ENCODE data around the gene CPN2.
A peak's percentile ranks its signal among the peaks of the same experiment; 100 is the strongest.

CPN2 gene

DNA sequence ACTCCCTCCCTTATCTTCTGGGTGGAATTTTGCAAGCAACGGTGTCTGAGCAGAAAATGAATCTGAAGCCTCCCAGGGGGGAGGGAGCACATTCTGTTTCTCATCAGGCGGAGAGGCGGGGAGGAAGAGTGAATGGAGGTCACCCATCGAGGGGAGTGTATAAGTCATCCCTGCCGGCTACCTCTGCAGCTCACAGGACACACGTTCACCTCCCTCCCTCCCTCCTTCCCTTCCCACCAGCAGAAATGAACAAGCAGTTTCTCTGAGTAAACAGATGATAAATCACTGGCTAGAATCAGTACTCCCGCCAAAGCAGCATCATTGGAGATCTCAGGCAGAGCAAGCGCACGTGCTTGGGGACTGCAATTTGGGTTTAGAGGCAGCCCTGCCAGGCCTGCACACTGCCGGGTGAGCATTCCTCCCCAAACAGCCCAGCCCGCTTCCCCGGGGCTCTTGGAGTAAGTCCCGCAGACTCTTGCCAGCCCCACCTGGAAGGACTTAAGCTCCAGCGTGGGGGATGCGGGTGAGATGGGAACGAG lies 38.3 kb downstream of the CPN2 start:
- TF ChIP-seq GATA3 (IDR thresholded peaks at IDR 0.05; ENCODE audit: low read depth, low read length) (no peak), GATA2 (IDR thresholded peaks at IDR 0.05; ENCODE audit: low read depth, low read length) (no peak; the same call in 1 of the 2 replicates)

DNA sequence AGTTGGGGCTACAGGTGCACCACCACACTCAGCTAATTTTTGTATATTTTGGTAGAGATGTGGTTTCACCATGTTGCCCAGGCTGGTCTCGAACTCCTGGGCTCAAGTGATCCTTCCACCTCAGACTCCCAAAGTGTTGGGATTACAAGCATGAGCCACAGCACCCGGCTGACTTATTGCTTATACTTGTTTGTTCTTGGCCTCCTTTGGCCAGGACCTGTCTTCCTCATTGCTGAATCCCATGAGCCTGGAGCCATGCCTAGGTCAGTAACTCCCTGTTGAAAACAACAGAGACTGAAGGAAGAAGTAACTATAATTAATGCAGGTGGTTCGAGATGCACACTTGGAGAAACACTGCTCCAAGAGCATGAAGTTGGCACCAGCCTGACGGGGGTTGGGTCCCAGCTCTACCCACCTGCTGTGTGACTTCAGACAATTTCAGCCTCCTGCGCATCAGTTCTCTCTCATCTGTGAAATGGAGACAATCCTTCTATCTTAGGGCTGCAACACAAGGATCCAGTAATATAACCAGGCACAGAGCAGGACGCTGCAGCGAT lies 38.9 kb downstream of the CPN2 start:
- no peak for TF ChIP-seq GATA3 (IDR thresholded peaks at IDR 0.05; ENCODE audit: low read depth, low read length)
- TF ChIP-seq GATA2 (IDR thresholded peaks at IDR 0.05; ENCODE audit: low read depth, low read length), result peak; percentile 27; the same call in 1 of the 2 replicates

DNA sequence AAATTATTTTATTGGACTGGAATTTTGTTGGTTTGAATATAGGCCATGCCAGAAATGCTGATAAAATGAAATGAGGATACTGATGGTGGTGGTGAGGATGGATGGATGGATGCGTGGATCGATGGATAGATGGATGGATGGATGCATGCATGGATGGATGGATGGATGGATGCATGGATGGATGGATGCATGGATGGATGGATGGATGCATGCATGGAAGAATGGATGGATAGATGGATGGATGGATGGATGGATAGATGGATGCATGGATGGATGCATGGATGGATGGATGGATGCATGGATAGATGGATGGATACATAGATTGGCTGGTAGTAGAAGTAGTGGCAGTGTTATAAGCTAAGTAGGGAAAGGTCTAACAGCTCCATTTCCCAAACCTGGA lies 40.1 kb downstream of the CPN2 start:
- TF ChIP-seq GATA2 (IDR thresholded peaks at IDR 0.05; ENCODE audit: low read depth, low read length) (no peak), GATA3 (IDR thresholded peaks at IDR 0.05; ENCODE audit: low read depth, low read length) (no peak)

DNA sequence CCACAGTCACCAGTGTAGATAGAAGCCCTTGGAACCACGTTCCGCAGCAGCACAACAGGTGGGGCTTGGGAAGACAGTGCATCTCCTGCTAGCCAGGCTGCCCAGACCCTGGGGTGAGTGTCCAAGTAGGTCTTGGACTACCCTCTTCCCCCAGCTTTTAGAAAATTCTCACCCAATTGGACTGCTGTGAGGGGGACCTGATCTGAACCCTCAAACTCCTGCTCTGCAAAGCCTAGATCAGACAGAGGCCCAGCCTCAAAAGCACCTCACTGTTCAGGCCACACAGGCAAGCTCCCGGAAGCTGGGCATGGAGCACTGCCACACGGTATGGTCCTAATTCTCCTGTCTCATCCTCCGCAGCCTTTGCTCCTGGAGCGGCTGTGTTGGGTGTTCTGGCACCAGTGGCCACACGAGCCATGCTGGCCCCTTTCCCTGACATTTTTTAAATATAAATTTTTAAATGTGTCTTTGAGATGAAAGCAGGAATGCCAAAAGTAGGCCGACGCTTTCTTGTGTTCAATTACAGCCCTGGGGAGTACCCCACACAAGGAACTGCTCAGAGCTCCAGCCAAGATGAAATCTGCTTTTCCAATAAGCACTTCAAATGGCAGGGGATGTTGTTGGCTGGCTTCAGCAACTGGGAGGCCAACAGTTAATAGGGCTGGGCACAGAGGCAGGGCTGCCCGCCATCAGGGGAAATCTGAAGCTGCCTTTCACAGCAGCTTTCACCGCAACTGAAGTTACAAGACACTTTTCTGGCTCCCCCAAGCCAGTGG lies 40.9 kb downstream of the CPN2 start:
- TF ChIP-seq GATA2 (IDR thresholded peaks at IDR 0.05; ENCODE audit: low read depth, low read length) (no peak), GATA3 (IDR thresholded peaks at IDR 0.05; ENCODE audit: low read depth, low read length) (no peak)

DNA sequence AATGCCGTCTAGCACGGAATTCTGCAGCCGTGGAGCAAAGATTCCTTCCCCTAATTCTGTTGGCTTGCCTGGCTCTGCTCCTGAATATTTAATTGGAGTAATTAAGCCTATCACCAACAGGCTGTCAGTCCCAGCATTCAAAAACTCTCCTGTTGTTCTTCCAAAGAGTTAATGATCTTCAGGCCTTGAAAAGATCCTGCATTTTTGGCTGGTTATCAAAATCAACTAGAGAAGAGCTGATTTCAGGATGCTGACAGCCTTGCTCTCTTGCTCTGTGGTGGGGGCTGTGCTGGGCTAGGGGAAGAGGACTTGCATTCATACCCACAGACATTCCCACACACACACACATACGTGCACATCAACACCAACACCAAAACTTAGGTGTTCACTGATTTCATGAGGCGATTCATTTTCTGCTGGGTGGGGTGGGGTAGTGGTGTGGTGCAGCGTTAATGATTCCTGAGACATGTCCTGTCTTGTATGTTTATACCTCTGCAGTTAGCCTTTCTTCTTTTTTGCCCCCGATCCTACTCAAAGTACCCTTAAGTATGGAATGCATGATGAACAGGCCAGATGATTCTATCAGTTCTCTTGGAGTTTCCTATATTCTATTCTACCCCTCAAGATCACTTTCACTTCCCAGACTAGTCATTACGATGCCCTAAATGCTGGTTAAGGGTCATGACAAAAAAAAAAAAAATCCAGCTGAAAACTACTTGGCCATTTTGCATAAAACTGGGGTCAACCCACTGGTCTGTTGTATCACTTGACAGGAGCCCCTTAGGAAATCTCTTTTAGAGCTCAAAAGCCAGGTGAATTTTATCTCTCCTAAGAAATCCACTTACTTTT lies 42.3 kb downstream of the CPN2 start:
- TF ChIP-seq GATA3 (IDR thresholded peaks at IDR 0.05; ENCODE audit: low read depth, low read length) (no peak), GATA2 (IDR thresholded peaks at IDR 0.05; ENCODE audit: low read depth, low read length) (no peak)

DNA sequence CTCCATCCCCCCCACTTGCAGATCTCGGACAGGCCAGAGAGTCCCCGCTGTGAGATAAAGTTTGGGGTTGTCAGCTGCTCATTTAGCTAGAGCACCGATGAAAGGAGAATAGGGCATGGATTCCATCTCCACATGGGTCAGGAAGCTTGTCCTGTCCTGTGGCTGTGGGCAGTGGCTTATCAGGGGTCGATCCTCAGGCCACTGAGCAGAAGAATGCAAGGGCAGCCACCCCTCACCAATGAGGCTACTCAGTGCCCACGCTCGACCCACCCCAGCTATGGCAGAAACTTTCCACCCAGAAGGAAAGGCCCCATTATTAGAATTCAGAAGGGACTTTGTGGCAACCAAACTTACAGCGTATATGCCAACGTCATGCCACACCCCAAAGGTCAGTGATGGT lies 43.3 kb downstream of the CPN2 start:
- TF ChIP-seq GATA3 (IDR thresholded peaks at IDR 0.05; ENCODE audit: low read depth, low read length), result no peak
- TF ChIP-seq GATA2 (IDR thresholded peaks at IDR 0.05; ENCODE audit: low read depth, low read length), result no peak

DNA sequence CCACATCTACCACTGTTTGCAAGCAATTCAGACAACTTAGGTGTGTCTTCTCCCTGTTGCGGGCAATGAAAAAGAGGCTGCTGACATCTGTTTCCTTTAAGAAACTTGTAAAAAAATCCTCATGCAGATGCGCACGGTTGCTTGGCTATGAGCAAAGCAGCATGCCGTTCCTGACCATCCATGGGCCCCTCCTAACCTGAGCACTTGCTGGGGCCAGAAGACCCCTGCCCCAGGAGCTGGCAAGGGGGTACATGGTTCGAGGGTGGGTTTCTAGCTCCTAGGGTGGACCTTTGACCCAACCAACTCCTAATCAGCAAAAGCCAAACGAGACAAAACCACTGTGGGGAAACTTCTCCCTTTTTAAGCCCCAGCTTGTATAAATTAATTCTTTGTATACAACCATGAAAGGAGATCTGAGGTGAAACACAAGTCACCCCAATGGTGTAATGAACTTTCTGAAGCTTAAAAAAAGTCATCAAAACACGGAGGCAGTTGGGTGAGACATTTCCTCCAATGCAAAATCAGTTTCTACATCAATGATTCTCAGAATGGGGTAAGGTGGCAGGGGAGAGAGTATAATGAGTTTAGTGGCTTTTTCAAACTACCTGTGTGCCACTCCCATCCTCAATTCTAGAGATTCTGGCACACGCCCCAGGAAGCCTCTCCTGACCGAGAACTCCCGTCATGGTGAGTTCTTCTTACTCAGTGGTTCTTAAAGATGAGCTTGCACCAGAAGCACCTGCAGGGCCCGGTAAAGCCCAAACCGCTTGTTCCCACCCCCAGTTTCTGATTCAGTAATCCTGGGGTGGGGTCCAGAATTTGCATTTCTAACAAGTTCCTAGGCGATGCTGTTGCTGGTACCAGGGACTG lies 44.1 kb downstream of the CPN2 start:
- TF ChIP-seq GATA3 (IDR thresholded peaks at IDR 0.05; ENCODE audit: low read depth, low read length), result no peak
- no peak for TF ChIP-seq GATA2 (IDR thresholded peaks at IDR 0.05; ENCODE audit: low read depth, low read length)

DNA sequence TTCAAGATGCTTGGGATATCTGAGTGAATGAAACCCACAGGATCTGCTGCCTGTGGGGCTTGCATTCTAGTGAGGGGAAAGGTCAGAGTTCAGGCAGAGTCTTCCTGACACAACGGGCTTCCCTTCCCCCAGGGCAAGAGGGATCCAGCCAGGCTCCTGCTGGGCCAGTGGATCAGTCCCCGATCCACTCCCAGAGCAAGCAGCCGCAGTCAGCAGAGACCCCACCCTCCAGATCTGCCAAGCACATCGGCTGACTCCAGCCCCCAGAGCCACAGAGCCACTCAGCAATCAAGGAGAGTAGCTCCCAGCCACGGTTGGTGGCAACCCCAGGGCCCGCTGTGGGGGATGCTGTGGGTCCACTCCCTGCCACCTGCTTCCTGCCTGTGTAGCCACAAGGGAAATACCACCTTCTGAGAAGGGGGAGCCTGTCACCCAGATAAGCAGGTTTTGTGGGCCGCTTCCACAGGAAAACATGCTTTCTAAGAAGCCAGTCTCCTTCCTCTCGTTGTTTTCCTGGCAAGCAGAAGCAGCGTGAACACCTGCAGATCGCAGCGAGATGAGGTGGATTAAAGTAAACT lies 44.9 kb downstream of the CPN2 start:
- no peak for TF ChIP-seq GATA2 (IDR thresholded peaks at IDR 0.05; ENCODE audit: low read depth, low read length)
- no peak for TF ChIP-seq GATA3 (IDR thresholded peaks at IDR 0.05; ENCODE audit: low read depth, low read length)

DNA sequence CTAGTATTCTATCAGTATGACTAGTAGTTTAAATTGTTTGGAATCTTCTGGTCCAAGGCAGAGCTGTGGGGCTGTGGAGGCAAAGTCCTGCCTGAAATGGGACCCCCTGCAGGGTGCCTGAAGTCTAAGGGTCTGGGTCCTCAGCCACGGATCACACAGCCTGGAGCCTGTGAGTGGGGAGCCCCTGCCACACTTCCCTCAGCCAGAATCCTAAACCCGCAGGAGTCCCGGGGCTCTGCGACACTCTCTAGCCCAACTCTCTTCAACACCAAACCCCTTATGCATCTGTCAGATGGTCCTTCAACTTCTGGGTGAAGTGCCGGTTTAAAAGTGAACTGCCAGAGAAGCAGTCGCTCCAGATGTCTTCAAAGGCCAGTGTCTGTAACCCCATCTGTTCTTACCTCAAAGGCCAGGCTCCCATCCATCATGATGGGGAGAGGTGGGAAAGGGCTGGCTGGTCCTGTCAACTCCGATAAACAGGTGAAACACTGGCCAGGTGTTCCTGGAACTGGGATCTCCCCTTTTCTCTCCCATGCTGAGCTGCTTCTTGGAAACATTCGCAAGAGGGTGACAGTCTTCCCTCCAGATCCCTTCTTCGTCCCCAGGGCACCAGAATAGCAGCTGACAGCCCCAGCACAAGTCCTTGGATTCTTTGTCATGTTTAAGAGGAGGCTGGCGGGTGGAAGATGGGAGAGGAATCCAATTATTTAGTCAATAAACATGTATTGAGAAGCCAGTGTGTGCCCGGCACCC lies 45.6 kb downstream of the CPN2 start:
- no peak for TF ChIP-seq GATA2 (IDR thresholded peaks at IDR 0.05; ENCODE audit: low read depth, low read length)

DNA sequence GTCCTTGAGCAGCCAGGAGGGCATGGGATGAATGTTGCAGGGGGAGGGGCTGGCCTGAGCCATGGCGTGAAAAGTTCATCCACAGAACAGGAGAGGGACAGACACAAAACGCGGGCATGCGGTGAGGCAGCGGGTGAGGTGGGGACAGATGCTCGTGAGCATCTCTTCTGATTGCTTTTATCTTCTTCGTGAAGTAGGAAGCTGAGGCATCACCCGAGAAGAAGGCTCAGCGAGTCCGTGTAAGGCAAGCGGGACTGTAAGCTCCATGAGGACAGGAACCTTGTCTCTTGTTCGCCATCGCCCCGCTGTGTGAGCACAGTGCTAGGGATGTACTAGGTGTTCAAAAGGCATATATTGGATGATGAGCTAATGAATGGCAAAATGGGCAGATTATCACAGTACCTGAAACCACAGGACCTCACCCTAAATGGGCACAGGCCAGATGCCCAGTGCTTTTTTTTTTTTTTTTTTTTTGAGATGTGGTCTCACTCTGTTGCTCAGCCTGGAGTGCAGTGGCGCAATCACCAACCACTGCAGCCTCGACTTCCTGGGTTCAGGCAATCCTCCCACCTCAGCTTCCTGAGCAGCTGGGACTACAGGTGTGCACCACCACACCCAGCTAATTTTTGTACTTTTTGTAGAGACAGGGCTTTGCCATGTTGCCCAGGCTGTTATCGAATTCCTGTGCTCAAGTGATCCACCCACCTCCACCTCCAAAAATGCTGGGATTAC lies 46.8 kb downstream of the CPN2 start:
- TF ChIP-seq GATA3 (IDR thresholded peaks at IDR 0.05; ENCODE audit: low read depth, low read length) (no peak), GATA2 (IDR thresholded peaks at IDR 0.05; ENCODE audit: low read depth, low read length) (no peak)

DNA sequence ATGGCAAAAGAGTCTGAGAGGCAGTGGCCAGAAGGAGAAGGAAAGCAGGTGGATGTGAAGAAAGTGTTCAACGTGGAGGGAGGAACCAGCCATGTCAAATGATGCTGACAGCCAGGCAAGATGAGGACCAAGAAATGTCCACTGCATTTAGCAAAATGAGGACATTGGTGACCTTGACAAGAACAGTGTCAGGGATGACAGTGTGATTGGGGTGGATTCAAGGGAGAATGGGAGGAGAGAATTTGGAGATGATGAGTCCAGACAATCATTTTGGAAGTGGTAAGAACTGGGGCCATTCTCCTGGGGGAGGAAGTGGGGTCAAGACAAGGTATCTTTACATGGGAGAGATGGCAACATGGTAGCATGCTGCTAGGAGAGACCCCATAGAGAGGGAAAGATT lies 47.4 kb downstream of the CPN2 start:
- TF ChIP-seq GATA2 (IDR thresholded peaks at IDR 0.05; ENCODE audit: low read depth, low read length), result no peak
- TF ChIP-seq GATA3 (IDR thresholded peaks at IDR 0.05; ENCODE audit: low read depth, low read length), result no peak

DNA sequence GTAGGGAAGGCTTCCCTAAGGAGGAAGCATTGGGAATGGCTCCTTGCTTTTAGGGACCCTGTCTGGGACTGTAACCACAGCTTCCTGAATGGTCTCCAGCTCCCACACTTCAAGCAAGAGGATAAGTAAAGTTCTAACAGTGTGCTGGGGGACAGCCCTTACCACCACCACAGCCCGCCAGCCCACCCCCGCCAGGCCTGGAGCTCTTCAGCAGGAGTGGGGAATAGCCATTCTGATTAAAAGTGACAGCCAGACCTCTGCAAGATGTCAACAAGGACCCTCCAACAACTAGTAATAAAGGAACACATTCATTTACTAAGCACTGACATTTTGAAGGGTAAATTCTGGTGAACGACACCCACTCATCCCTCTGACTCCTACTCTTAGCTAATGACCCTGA lies 49.4 kb downstream of the CPN2 start:
- TF ChIP-seq GATA2 (IDR thresholded peaks at IDR 0.05; ENCODE audit: low read depth, low read length), result no peak
